ENCODE measurements around the gene UMODL1.

- TF ChIP-seq, protein P1, sequence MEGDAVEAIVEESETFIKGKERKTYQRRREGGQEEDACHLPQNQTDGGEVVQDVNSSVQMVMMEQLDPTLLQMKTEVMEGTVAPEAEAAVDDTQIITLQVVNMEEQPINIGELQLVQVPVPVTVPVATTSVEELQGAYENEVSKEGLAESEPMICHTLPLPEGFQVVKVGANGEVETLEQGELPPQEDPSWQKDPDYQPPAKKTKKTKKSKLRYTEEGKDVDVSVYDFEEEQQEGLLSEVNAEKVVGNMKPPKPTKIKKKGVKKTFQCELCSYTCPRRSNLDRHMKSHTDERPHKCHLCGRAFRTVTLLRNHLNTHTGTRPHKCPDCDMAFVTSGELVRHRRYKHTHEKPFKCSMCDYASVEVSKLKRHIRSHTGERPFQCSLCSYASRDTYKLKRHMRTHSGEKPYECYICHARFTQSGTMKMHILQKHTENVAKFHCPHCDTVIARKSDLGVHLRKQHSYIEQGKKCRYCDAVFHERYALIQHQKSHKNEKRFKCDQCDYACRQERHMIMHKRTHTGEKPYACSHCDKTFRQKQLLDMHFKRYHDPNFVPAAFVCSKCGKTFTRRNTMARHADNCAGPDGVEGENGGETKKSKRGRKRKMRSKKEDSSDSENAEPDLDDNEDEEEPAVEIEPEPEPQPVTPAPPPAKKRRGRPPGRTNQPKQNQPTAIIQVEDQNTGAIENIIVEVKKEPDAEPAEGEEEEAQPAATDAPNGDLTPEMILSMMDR (IDR thresholded peaks at IDR 0.05), result no peak
- TF ChIP-seq POLR2A (IDR thresholded peaks at IDR 0.05) (no peak), EP300 (IDR thresholded peaks at IDR 0.05) (no peak)
Measured at GRCh38 chr21:42174173-42174572, 103.1 kb downstream of the UMODL1 start.

Measured in suprapubic skin (tissue), 3 donors.